HG03442 (cell line): ENCODE measurements around the gene SHISA5.

Experiments
- ATAC-seq: cut with Tn5 transposase; IDR thresholded peaks from one replicate; pipeline ENCODE4 v1.9.1; 2021; ENCODE audit warnings: mild to moderate bottlenecking, moderate library complexity; ENCODE audit not compliant: unreplicated experiment

SHISA5 gene

GRCh38 chr3:48418651-48419050 is 85.3 kb downstream of the SHISA5 start:
- no peak for ATAC-seq

DNA sequence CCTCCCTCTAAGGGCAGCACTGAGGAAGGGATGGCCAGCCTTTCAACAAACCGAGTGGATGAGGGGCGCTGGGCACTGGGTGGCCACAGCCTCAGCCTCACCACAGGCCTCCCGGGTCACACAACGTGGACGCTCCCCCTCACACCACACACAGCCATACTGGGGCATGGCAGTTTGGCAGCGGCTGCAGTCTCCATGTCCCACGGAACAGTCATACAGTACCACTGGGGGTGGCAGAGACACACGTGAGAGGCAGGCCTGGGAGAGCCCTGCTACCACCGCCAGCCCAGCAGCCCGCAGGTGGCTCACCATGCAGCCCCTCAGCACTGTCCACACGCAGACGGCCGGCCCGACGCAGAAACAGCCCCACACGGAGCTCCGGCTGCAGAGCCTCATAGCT is 85.8 kb downstream of the SHISA5 start:
- ATAC-seq: no peak
